GM21381 (cell line): Measurements from ENCODE around the gene PRX.
"Not testable (repeated sequence)": the region's sequence is repeated elsewhere in the genome, so short reads cannot be mapped to it uniquely, and the experiment has no call there.

Experiments used
- ATAC-seq: cut with Tn5 transposase; IDR thresholded peaks from one replicate; pipeline ENCODE4 v1.9.1; 2021; ENCODE audit warnings: mild to moderate bottlenecking, moderate library complexity; ENCODE audit not compliant: unreplicated experiment

PRX gene

GRCh38 chr19:40393894-40394815, 19.0 kb downstream of the PRX start:
- no peak for ATAC-seq

GRCh38 chr19:40392894-40393517, 20.2 kb downstream of the PRX start:
- ATAC-seq: no peak

- no peak for ATAC-seq
Measured at GRCh38 chr19:40392123-40392522, 21.1 kb downstream of the PRX start.

GRCh38 chr19:40390084-40390742, 23.0 kb downstream of the PRX start, which contains the start of gene HIPK4:
TSS of gene HIPK4 (minus strand) at chr19:40390181. CDS start at chr19:40389902, 279 bp downstream.
- ATAC-seq: no peak

- no peak for ATAC-seq
Measured at GRCh38 chr19:40389404-40390083, 23.6 kb downstream of the PRX start.

- ATAC-seq: no peak
Measured at GRCh38 chr19:40388481-40388880, 24.7 kb downstream of the PRX start.

- no peak for ATAC-seq
Measured at GRCh38 chr19:40387155-40387554, 26.0 kb downstream of the PRX start.

GRCh38 chr19:40383668-40384248, 29.4 kb downstream of the PRX start:
- ATAC-seq: no peak

GRCh38 chr19:40381321-40381720, 31.9 kb downstream of the PRX start:
- ATAC-seq: no peak

- no peak for ATAC-seq
Measured at GRCh38 chr19:40380199-40381037, 32.8 kb downstream of the PRX start.

GRCh38 chr19:40379446-40380198, 33.6 kb downstream of the PRX start:
- ATAC-seq: no peak

- no peak for ATAC-seq
Measured at GRCh38 chr19:40378509-40378908, 34.7 kb downstream of the PRX start.

- no peak for ATAC-seq
Measured at GRCh38 chr19:40377876-40378385, 35.2 kb downstream of the PRX start.

GRCh38 chr19:40376286-40376862, 36.8 kb downstream of the PRX start:
- no peak for ATAC-seq

GRCh38 chr19:40374084-40374483, 39.1 kb downstream of the PRX start:
- no peak for ATAC-seq

- no peak for ATAC-seq
Measured at GRCh38 chr19:40371802-40372122, 41.4 kb downstream of the PRX start.

GRCh38 chr19:40370997-40371801, 42.0 kb downstream of the PRX start:
- ATAC-seq: no peak

- not testable (repeated sequence) for ATAC-seq
Measured at GRCh38 chr19:40370253-40370652, 42.9 kb downstream of the PRX start.
